HepG2 (cell line): ENCODE data around the gene PMEL. TPM values are rescaled to one million over a fixed set of nuclear protein-coding genes. Genes with fewer than 3 reads are reported as not detected.

Experiments
- CBX5 ChIP-seq: sonication (generic); formaldehyde crosslinking; IDR thresholded peaks from 2 replicates; pipeline ENCODE4 v1.4.0; 2020; ENCODE audit warnings: missing genetic modification reagents, borderline replicate concordance
- ELF1 ChIP-seq: sonication (generic); formaldehyde crosslinking; IDR thresholded peaks from 2 replicates; pipeline ENCODE4 v1.4.0; 2020; ENCODE audit warnings: missing genetic modification reagents
- HHEX ChIP-seq: IDR thresholded peaks from 2 replicates; pipeline ENCODE4 v1.6.1; 2016; ENCODE audit warnings: control low read depth
- MED13 ChIP-seq: sonication (generic); formaldehyde crosslinking; IDR thresholded peaks from 2 replicates; pipeline ENCODE4 v1.5.0; 2020; ENCODE audit warnings: missing genetic modification reagents
- NRL ChIP-seq: sonication (generic); formaldehyde crosslinking; IDR thresholded peaks from 2 replicates; pipeline ENCODE4 v1.5.0; 2020; ENCODE audit warnings: missing genetic modification reagents, mild to moderate bottlenecking, moderate library complexity, borderline replicate concordance
- PCBP2 ChIP-seq: fragments of 200-400 bp; formaldehyde crosslinking; optimal IDR thresholded peaks from 2 replicates; pipeline ENCODE3; 2018; ENCODE audit warnings: low read length, low read depth; ENCODE audit not compliant: poor library complexity, severe bottlenecking
- POLR2AphosphoS5 ChIP-seq: IDR thresholded peaks from 2 replicates; pipeline ENCODE4 v1.6.1; 2012; ENCODE audit warnings: low read depth, low read length
- ZBTB25 ChIP-seq: IDR thresholded peaks from 2 replicates; pipeline ENCODE4 v1.6.1; 2018; ENCODE audit warnings: missing genetic modification reagents
- ZFP90 ChIP-seq: sonication (generic); formaldehyde crosslinking; IDR thresholded peaks from 2 replicates; pipeline ENCODE4 v1.8.0; 2022; ENCODE audit warnings: missing genetic modification reagents, mild to moderate bottlenecking, inconsistent platforms, borderline replicate concordance
- ZFY ChIP-seq: sonication (generic); formaldehyde crosslinking; IDR thresholded peaks from 2 replicates; pipeline ENCODE4 v1.4.0; 2020; ENCODE audit warnings: missing genetic modification reagents
- ZNF142 ChIP-seq: sonication (generic); formaldehyde crosslinking; IDR thresholded peaks from 2 replicates; pipeline ENCODE4 v1.4.0; 2020; ENCODE audit warnings: missing genetic modification reagents
- ZNF143 ChIP-seq: sonication (generic); formaldehyde crosslinking; IDR thresholded peaks from 2 replicates; pipeline ENCODE4 v1.4.0; 2020; ENCODE audit warnings: missing genetic modification reagents
- ZNF253 ChIP-seq: sonication (generic); formaldehyde crosslinking; IDR thresholded peaks from 2 replicates; pipeline ENCODE4 v1.8.0; 2022; ENCODE audit warnings: mild to moderate bottlenecking, missing genetic modification reagents, borderline replicate concordance
- ZNF605 ChIP-seq: sonication (generic); formaldehyde crosslinking; IDR thresholded peaks from 2 replicates; pipeline ENCODE4 v1.8.0; 2022; ENCODE audit warnings: mild to moderate bottlenecking, missing genetic modification reagents
- ZNF670 ChIP-seq: sonication (generic); formaldehyde crosslinking; IDR thresholded peaks from 2 replicates; pipeline ENCODE4 v1.8.0; 2022; ENCODE audit warnings: mild to moderate bottlenecking, missing genetic modification reagents, borderline replicate concordance
- ZNF746 ChIP-seq: sonication (generic); formaldehyde crosslinking; IDR thresholded peaks from 2 replicates; pipeline ENCODE4 v1.8.0; 2022; ENCODE audit warnings: mild to moderate bottlenecking, missing genetic modification reagents
- polyA plus RNA-seq, 8 experiments: library from polyadenylated mRNA; depleted of rRNA in 3 of 8; stranded (reverse) in 7 of 8; unstranded in 1 of 8; fragments of >200 nt; fragmentation: Illumina TruSeq in 4 of 8; extraction: Trizol in 4 of 8; gene quantifications; 2 replicates each; pipeline versions ENCODE4 v1.2.1 to v1.2.3, GENCODE V29; 2011 to 2016; ENCODE audit warnings: low read depth in 4 of 8, missing spikeins in 1 of 8, mixed read lengths in 1 of 8; ENCODE audit not compliant: insufficient read depth in 1 of 8
- total RNA-seq, 5 experiments: library from RNA; depleted of rRNA; stranded (reverse); fragments of >200 nt; fragmentation: Illumina TruSeq; extraction: Trizol; gene quantifications; 2 replicates each; pipeline ENCODE4 v1.2.3, GENCODE V29; 2016; ENCODE audit warnings: low read depth in 1 of 5

Gene PMEL
- total and polyA plus RNA-seq, 2 of the 13 experiments (the other 11 are each of a cell fraction or from before 2014, with no cell fraction given), result 0.49 to 3.3 TPM

GRCh38 chr12:55926738-55927587 is 38.9 kb downstream of the PMEL start (continued):
- TF ChIP-seq MED13, result peak; percentile 16; the same call in 1 of the 2 replicates
- TF ChIP-seq ZNF142 (CRISPR knock-in tag), result 0 out of 2 replicates have a peak, but pooled peaks have one; percentile 14
- no peak for TF ChIP-seq PCBP2
- peak; percentile 100 for TF ChIP-seq ZBTB25
- TF ChIP-seq CBX5 (CRISPR knock-in tag), result 0 out of 2 replicates have a peak, but pooled peaks have one; percentile 15
- TF ChIP-seq ZFY (CRISPR knock-in tag), result peak; percentile 58; the same call in 1 of the 2 replicates
- peak; percentile 70; the same call in 1 of the 2 replicates for TF ChIP-seq NRL (CRISPR knock-in tag)
- peak; percentile 78 for TF ChIP-seq ELF1
- TF ChIP-seq ZNF605 (CRISPR knock-in tag), result peak; percentile 64; the same call in 1 of the 2 replicates
- peak; percentile 87; the same call in 1 of the 2 replicates for TF ChIP-seq ZNF670
- TF ChIP-seq ZNF746 (CRISPR knock-in tag), result no peak
- TF ChIP-seq POLR2AphosphoS5, result peak; percentile 70
- no peak for TF ChIP-seq ZNF253 (CRISPR knock-in tag)
- peak; percentile 53 for TF ChIP-seq ZNF143 (CRISPR knock-in tag)
- no peak for TF ChIP-seq HHEX (CRISPR knock-in tag)
- peak; percentile 23; the same call in 1 of the 2 replicates for TF ChIP-seq ZFP90
